HG02642 (cell line): ENCODE data around the gene SPINK9.
"Not testable (repeated sequence)": the region's sequence is repeated elsewhere in the genome, so short reads cannot be mapped to it uniquely, and the experiment has no call there.

Experiments
- ATAC-seq: cut with Tn5 transposase; IDR thresholded peaks from one replicate; pipeline ENCODE4 v1.9.1; 2021; ENCODE audit warnings: mild to moderate bottlenecking; ENCODE audit not compliant: unreplicated experiment, poor library complexity

Gene SPINK9

DNA sequence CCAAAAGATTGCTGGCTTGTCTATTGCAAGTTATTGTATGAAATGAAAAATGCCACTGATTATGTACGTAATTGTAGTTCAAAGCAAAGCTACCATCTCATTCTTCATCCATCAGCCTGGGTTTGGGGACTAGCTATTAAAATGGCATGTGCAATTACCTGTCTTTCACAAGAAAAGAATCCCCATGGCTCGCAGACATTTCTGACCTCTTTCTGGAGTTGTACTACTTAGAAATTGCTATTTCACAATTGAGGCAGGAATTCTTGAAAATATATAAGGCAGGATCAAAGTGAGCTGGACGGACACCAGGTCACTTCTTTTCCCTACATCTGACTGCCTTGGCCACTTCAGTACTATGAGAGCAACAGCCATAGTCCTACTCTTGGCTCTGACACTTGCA, at the start of gene SPINK9:
Gene SPINK9, plus strand, starts transcription at position 301 of the 400 bp plus-strand sequence. Its CDS starts 55 bp downstream, at position 356.
- ATAC-seq = no peak

GRCh38 chr5:148290271-148291195, 44.8 kb upstream of the SPINK9 start:
- ATAC-seq = no peak

- no peak for ATAC-seq
Observed at GRCh38 chr5:148297731-148298130, 37.6 kb upstream of the SPINK9 start.

GRCh38 chr5:148306446-148306845, 28.9 kb upstream of the SPINK9 start:
- ATAC-seq = no peak

- no peak for ATAC-seq
Observed at GRCh38 chr5:148309019-148309418, 26.3 kb upstream of the SPINK9 start.

- no peak for ATAC-seq
Observed at GRCh38 chr5:148309746-148310145, 25.6 kb upstream of the SPINK9 start.

DNA sequence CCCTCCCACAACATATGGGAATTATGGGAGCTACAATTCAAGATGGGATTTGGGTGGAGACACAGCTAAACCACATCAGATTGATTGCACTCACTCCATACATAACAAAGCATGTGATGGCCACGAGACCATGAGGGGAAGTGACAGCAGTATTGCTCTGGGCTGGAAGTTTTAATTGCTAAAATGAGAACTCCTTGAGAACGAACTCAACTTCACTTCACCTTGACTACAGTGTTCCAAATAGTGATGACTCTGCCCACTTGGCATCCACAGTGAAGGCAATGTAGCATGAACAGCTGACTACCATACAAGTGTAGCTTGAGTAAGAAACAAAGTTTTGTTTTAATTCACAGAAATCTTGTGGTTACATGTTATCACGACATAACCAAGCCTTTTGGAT, 23.9 kb upstream of the SPINK9 start:
- ATAC-seq = no peak

GRCh38 chr5:148312153-148312552, 23.2 kb upstream of the SPINK9 start, which contains the start of gene SPINK7:
SPINK7 (plus strand) TSS chr5:148312423; CDS start chr5:148312484, 61 bp downstream.
- ATAC-seq = no peak

GRCh38 chr5:148314187-148314586, 21.2 kb upstream of the SPINK9 start:
- no peak for ATAC-seq

DNA sequence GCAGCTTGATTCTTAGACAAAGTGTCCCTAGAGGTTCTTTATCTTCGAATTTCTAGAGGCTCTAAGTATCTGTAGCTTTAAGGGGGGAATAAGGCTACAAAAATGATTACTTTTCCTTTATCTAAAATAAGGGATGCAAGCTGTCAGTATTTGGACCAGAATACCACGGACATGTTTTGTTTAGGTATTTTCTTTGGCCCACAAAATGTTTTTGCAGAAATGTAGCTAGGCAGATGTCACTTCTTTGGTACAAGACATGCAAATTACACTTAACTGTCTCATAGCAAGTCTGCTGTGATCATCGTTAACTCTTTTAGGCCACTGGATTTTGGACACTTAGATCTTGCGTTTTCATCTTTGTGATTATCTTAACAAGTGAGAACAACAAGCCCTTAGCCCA, 20.6 kb upstream of the SPINK9 start:
- ATAC-seq = no peak

DNA sequence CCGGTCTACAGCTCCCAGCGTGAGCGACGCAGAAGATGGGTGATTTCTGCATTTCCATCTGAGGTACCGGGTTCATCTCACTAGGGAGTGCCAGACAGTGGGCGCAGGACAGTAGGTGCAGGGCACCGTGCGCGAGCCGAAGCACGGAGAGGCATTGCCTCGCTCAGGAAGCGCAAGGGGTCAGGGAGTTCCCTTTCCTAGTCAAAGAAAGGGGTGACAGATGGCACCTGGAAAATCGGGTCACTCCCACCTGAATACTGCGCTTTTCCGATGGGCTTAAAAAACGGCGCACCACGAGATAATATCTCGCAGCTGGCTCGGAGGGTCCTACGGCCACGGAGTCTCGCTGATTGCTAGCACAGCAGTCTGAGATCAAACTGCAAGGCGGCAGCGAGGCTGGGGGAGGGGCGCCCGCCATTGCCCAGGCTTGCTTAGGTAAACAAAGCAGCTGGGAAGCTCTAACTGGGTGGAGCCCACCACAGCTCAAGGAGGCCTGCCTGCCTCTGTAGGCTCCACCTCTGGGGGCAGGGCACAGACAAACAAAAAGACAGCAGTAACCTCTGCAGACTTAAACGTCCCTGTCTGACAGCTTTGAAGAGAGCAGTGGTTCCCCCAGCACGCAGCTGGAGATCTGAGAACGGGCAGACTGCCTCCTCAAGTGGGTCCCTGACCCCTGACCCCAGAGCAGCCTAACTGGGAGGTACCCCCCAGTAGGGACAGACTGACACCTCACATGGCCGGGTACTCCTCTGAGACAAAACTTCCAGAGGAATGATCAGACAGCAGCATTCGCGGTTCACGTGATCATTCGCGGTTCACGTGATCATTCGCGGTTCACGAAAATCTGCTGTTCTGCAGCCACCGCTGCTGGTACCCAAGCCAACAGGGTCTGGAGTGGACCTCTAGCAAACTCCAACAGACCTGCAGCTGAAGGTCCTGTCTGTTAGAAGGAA, 15.1 kb upstream of the SPINK9 start:
- ATAC-seq = not testable (repeated sequence)

DNA sequence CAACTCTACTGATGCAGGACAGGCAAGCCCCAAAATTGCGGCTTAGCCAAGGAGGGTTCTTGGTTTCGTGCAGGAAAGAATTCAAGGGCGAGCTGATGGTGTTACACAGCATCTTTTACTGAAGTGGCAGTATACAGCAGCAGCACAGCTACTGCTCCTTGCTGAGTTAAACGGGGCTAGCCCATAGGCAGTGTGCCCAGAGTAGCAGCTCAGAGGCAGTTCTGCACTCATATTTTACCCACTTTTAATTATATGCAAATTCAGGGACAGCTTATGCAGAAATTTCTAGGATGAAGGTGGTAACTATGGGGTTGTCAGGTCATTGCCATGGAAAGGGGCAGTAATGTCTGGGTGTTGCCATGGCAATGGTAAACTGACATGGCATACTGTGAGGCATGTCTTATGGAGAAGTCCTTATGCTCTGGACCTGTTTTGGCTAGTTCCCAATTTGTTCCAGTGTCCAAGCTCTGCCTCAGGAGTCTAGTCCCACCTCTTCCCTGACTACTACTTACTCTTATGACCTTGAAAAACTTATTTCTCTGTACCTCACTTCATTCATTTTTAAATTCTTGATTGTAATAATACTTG, 2.0 kb upstream of the SPINK9 start:
- ATAC-seq = no peak

- ATAC-seq = peak; percentile 74
Observed at GRCh38 chr5:148336704-148337435, 1.5 kb downstream of the SPINK9 start.

GRCh38 chr5:148342371-148343045, 7.1 kb downstream of the SPINK9 start:
- no peak for ATAC-seq

DNA sequence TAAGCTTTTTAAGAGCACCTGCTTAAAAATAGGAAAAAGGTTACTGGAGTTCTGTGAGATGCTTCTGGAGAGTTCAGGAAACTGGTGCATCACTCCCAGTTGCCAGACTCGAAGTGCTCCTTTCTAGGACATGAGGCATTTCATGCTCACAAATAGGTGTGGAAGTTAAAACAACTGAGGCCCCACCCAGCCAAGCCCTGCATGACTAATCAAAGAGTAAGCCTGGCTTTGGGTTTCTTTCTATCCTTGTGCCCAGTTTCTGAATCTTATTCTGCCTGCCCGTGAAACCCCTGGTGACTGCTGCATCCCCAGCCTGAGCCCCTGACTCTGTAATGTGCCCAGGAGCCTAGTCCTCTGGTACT, 7.7 kb downstream of the SPINK9 start:
- no peak for ATAC-seq

GRCh38 chr5:148343603-148344487, 8.5 kb downstream of the SPINK9 start:
- no peak for ATAC-seq

GRCh38 chr5:148347706-148348105, 12.3 kb downstream of the SPINK9 start:
- ATAC-seq = no peak

DNA sequence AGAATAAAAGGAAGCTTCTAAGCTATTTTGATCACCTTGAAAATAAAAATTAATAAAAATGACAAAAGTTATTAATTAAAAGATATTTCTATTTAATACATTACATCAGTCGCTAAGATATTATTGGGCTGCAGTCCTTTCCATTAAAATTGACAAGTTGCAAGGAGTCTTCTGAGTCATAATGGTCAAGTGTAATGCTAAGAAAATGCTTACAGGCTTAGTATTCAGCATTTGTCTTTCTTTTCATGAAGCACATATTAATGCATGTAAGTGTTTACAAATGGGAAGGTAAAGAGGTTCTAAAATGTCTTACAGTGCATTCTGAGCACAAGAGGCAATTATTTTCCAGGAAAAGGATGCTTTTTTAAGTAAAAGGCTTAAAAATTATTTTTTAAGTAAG, 17.3 kb downstream of the SPINK9 start:
- ATAC-seq = no peak
